ENCODE data around the gene CDKN2B. TPM values are rescaled to one million over a fixed set of nuclear protein-coding genes. Genes with fewer than 3 reads are reported as not detected.

CDKN2B gene
- total RNA-seq, 2 experiments from 2014 or later: 2.0 to 3.7 TPM

- BruUV-seq (replicated peaks): no TSS peak
- ChIA-PET POLR2A (interaction anchor here (0.6 to 1.0 kb wide), 2 partner anchors 17 to 76 kb away, joined by 3 to 4 read pairs; no protein-coding TSS in a partner anchor), CTCF (ENCODE audit: unreplicated experiment) (interaction anchor here (0.6 kb wide), 1 partner anchor 286 kb away, joined by 4 read pairs; no protein-coding TSS in a partner anchor)
- no peak overlapping the region for H3K4me2 ChIP-seq (ENCODE audit: low read length)
- H3K9me3 ChIP-seq (ENCODE audit: low read length): no peaks in the 10 kb centered on the region
- no peak overlapping the region for H3K27ac ChIP-seq (ENCODE audit: low read depth, low read length, poor library complexity, severe bottlenecking)
- no peaks in the 10 kb centered on the region; the same call in 1 of the 2 replicates for H4K20me1 ChIP-seq (ENCODE audit: insufficient read depth, low read length)
- H3K4me1 ChIP-seq (ENCODE audit: insufficient read depth, low read length, poor library complexity, severe bottlenecking): peaks cover 11% of the 10 kb centered on the region
- H2AFZ ChIP-seq (ENCODE audit: low read length): no peak overlapping the region
- peaks cover 80% of the 10 kb centered on the region for H3K36me3 ChIP-seq (ENCODE audit: insufficient read depth, low read length)
- TF ChIP-seq EZH2phosphoT487 (IDR thresholded peaks at IDR 0.05; ENCODE audit: borderline replicate concordance, low read depth, low read length) (no peak), CTCF (conservative IDR thresholded peaks at IDR 0.05; ENCODE audit: low read length) (no peak)
- H3K79me2 ChIP-seq (ENCODE audit: insufficient read depth, low read depth, low read length): peaks cover 28% of the 10 kb centered on the region
- no peaks in the 10 kb centered on the region for H3K9me2 ChIP-seq (ENCODE audit: insufficient read depth, low read length)
- H3K4me3 ChIP-seq (ENCODE audit: low read depth, low read length, poor library complexity, severe bottlenecking): no peak overlapping the region
- DNase-seq (ENCODE audit: low spot score): no peak
- intact Hi-C loops (cut with micrococcal nuclease; ENCODE audit: unreplicated experiment): no loop called here
Observed at GRCh38 chr9:21969011-21969940, 39.8 kb downstream of the CDKN2B start.

- H3K4me2 ChIP-seq (ENCODE audit: low read length): no peak overlapping the region
- peaks cover 3% of the 10 kb centered on the region for H3K4me1 ChIP-seq (ENCODE audit: insufficient read depth, low read length, poor library complexity, severe bottlenecking)
- POLR2A ChIA-PET: interaction anchor here (0.8 to 1.0 kb wide), 2 partner anchors 18 to 557 kb away, joined by 3 to 4 read pairs; no protein-coding TSS in a partner anchor
- intact Hi-C loops (cut with micrococcal nuclease; ENCODE audit: unreplicated experiment): no loop called here
- H3K4me3 ChIP-seq (ENCODE audit: low read depth, low read length, poor library complexity, severe bottlenecking): no peak overlapping the region
- peaks cover 78% of the 10 kb centered on the region for H3K36me3 ChIP-seq (ENCODE audit: insufficient read depth, low read length)
- H4K20me1 ChIP-seq (ENCODE audit: insufficient read depth, low read length): no peaks in the 10 kb centered on the region; the same call in 1 of the 2 replicates
- CTCF ChIA-PET (ENCODE audit: unreplicated experiment): no interaction called here
- H3K9me2 ChIP-seq (ENCODE audit: insufficient read depth, low read length): no peaks in the 10 kb centered on the region
- TF ChIP-seq EZH2phosphoT487 (IDR thresholded peaks at IDR 0.05; ENCODE audit: borderline replicate concordance, low read depth, low read length) (no peak), CTCF (conservative IDR thresholded peaks at IDR 0.05; ENCODE audit: low read length) (no peak)
- H3K27ac ChIP-seq (ENCODE audit: low read depth, low read length, poor library complexity, severe bottlenecking): no peak overlapping the region
- H2AFZ ChIP-seq (ENCODE audit: low read length): no peak overlapping the region
- BruUV-seq (replicated peaks): no TSS peak
- DNase-seq (ENCODE audit: low spot score): no peak
- peaks cover 19% of the 10 kb centered on the region for H3K79me2 ChIP-seq (ENCODE audit: insufficient read depth, low read depth, low read length)
- no peaks in the 10 kb centered on the region for H3K9me3 ChIP-seq (ENCODE audit: low read length)
Observed at GRCh38 chr9:21968331-21969010, 40.6 kb downstream of the CDKN2B start.
